HEK293 (cell line): ENCODE data around the gene AMACR.

Experiments used
- CTCF ChIA-PET: fragments of 350-600 bp; formaldehyde crosslinking; extraction: SDS; loops from one replicate; lab custom pipeline; 2021; ENCODE audit warnings: antibody characterized with exemption; lab: Yijun Ruan, JAX
- POLR2A ChIA-PET: fragments of 300-600 bp; formaldehyde crosslinking; extraction: SDS; loops from one replicate; lab custom pipeline; 2020; ENCODE audit warnings: antibody characterized with exemption, inconsistent platforms; lab: Yijun Ruan, JAX
- H3K27ac ChIP-seq: fragments of 200-500 bp; sonication (Bioruptor generic); 2 replicates; pipeline ENCODE4 v1.5.1; 2014; ENCODE audit warnings: low read depth, low read length, control low read depth, inconsistent platforms; ENCODE audit errors: extremely low read depth
- H3K36me3 ChIP-seq, 2 experiments: fragments of 200-500 bp in 1 of 2; sonication (Bioruptor generic) in 1 of 2; 1 replicate in 1 of 2; 2 replicates in 1 of 2; pipeline ENCODE4 v1.5.1; 2014 to 2017; ENCODE audit warnings: inconsistent platforms in 2 of 2, low read length in 2 of 2; ENCODE audit not compliant: control insufficient read depth in 2 of 2, insufficient read depth in 1 of 2
- H3K4me1 ChIP-seq: fragments of 200-500 bp; sonication (Bioruptor generic); 2 replicates; pipeline ENCODE4 v1.5.1; 2014; ENCODE audit warnings: mild to moderate bottlenecking, low read length, inconsistent platforms; ENCODE audit not compliant: control insufficient read depth, insufficient read depth
- H3K4me3 ChIP-seq: 2 replicates; pipeline ENCODE4 v1.5.1; 2011; ENCODE audit warnings: low read depth, mild to moderate bottlenecking, control low read depth, low read length, moderate library complexity
- H3K9me3 ChIP-seq: fragments of 200-500 bp; sonication (Bioruptor generic); 2 replicates; pipeline ENCODE4 v1.5.1; 2014; ENCODE audit warnings: low read depth, low read length, inconsistent platforms; ENCODE audit not compliant: control insufficient read depth, insufficient read depth
- GLIS1 ChIP-seq: fragments of 450-650 bp; formaldehyde crosslinking; IDR thresholded peaks from 2 replicates; pipeline ENCODE4 v1.5.1; 2016; ENCODE audit warnings: missing biosample characterization, missing genetic modification characterization
- IKZF3 ChIP-seq: fragments of 450-650 bp; IDR thresholded peaks from 2 replicates; pipeline ENCODE4 v1.5.0; 2018; ENCODE audit warnings: missing biosample characterization, mild to moderate bottlenecking, missing genetic modification characterization, moderate library complexity
- MEIS1 ChIP-seq: sonication (generic); formaldehyde crosslinking; IDR thresholded peaks from 2 replicates; pipeline ENCODE4 v1.8.1; 2022; ENCODE audit warnings: missing genetic modification reagents, mild to moderate bottlenecking, borderline replicate concordance
- SCRT2 ChIP-seq: fragments of 450-650 bp; formaldehyde crosslinking; IDR thresholded peaks from 2 replicates; pipeline ENCODE4 v1.5.1; 2016; ENCODE audit warnings: missing biosample characterization, missing genetic modification characterization
- ZBTB10 ChIP-seq: fragments of 450-650 bp; formaldehyde crosslinking; IDR thresholded peaks from 2 replicates; pipeline ENCODE4 v1.5.1; 2016; ENCODE audit warnings: missing biosample characterization, missing genetic modification characterization
- ZBTB6 ChIP-seq: fragments of 450-650 bp; formaldehyde crosslinking; IDR thresholded peaks from 2 replicates; pipeline ENCODE4 v1.5.1; 2017; ENCODE audit warnings: missing biosample characterization, missing genetic modification characterization
- ZFP41 ChIP-seq: fragments of 450-650 bp; formaldehyde crosslinking; IDR thresholded peaks from 2 replicates; pipeline ENCODE4 v1.5.1; 2016; ENCODE audit warnings: missing biosample characterization, missing genetic modification characterization, borderline replicate concordance
- ZNF157 ChIP-seq: fragments of 450-650 bp; formaldehyde crosslinking; IDR thresholded peaks from 2 replicates; pipeline ENCODE4 v1.5.1; 2016; ENCODE audit warnings: missing biosample characterization, missing genetic modification characterization
- ZNF302 ChIP-seq: fragments of 450-650 bp; formaldehyde crosslinking; IDR thresholded peaks from 2 replicates; pipeline ENCODE4 v1.5.1; 2016; ENCODE audit warnings: missing biosample characterization, missing genetic modification characterization, low read depth
- ZNF335 ChIP-seq: fragments of 450-650 bp; formaldehyde crosslinking; conservative IDR thresholded peaks from 2 replicates; pipeline ENCODE4 v1.5.1; 2016; ENCODE audit warnings: missing biosample characterization, missing genetic modification characterization
- ZNF366 ChIP-seq: fragments of 450-650 bp; formaldehyde crosslinking; conservative IDR thresholded peaks from 2 replicates; pipeline ENCODE4 v1.5.1; 2016; ENCODE audit warnings: missing biosample characterization, missing genetic modification characterization
- ZNF544 ChIP-seq: fragments of 450-650 bp; formaldehyde crosslinking; IDR thresholded peaks from 2 replicates; pipeline ENCODE4 v1.5.0; 2017; ENCODE audit warnings: missing biosample characterization, missing genetic modification characterization
- ZSCAN16 ChIP-seq: fragments of 450-650 bp; formaldehyde crosslinking; IDR thresholded peaks from 2 replicates; pipeline ENCODE4 v1.5.1; 2016; ENCODE audit warnings: missing biosample characterization, missing genetic modification characterization
- ZSCAN30 ChIP-seq: fragments of 450-650 bp; IDR thresholded peaks from 2 replicates; pipeline ENCODE4 v1.5.1; 2018; ENCODE audit warnings: missing biosample characterization, mild to moderate bottlenecking, missing genetic modification characterization, moderate library complexity
- TF ChIP-seq, protein P1 (sequence below): fragments of 450-650 bp; formaldehyde crosslinking; IDR thresholded peaks from 2 replicates; pipeline ENCODE4 v1.5.1; 2016; ENCODE audit warnings: missing biosample characterization, missing genetic modification characterization
- TF ChIP-seq, protein P2 (sequence below): fragments of 450-650 bp; formaldehyde crosslinking; IDR thresholded peaks from 2 replicates; pipeline ENCODE4 v1.5.1; 2016; ENCODE audit warnings: missing biosample characterization, missing genetic modification characterization
- TF ChIP-seq, protein P3 (sequence below): fragments of 450-650 bp; formaldehyde crosslinking; IDR thresholded peaks from 2 replicates; pipeline ENCODE4 v1.5.1; 2016; ENCODE audit warnings: missing biosample characterization, missing genetic modification characterization

The AMACR gene

GRCh38 chr5:34014626-34015025, 6.8 kb upstream of the AMACR start:
- ChIA-PET CTCF (interaction anchor here (1.0 to 1.4 kb wide), 3 partner anchors 17 to 25 kb away, joined by 5 read pairs; no protein-coding TSS in a partner anchor), POLR2A (no interaction called here)
- peaks cover 1% of the 10 kb centered on the region for H3K4me1 ChIP-seq
- no peaks in the 10 kb centered on the region for H3K36me3 ChIP-seq
- H3K4me3 ChIP-seq, result no peak overlapping the region
- no peak overlapping the region for H3K27ac ChIP-seq
- no peaks in the 10 kb centered on the region; the same call in 1 of the 2 replicates for H3K9me3 ChIP-seq
- TF ChIP-seq ZNF544 (tag by site-specific recombination), result no peak
- no peak for TF ChIP-seq SCRT2 (tag by site-specific recombination)
- no peak for TF ChIP-seq ZFP41 (tag by site-specific recombination)
- TF ChIP-seq ZBTB10, result no peak
- no peak for TF ChIP-seq ZNF302 (tag by site-specific recombination)
- TF ChIP-seq ZNF157 (tag by site-specific recombination), result no peak
- no peak for TF ChIP-seq ZSCAN16 (tag by site-specific recombination)
- TF ChIP-seq, protein P1, sequence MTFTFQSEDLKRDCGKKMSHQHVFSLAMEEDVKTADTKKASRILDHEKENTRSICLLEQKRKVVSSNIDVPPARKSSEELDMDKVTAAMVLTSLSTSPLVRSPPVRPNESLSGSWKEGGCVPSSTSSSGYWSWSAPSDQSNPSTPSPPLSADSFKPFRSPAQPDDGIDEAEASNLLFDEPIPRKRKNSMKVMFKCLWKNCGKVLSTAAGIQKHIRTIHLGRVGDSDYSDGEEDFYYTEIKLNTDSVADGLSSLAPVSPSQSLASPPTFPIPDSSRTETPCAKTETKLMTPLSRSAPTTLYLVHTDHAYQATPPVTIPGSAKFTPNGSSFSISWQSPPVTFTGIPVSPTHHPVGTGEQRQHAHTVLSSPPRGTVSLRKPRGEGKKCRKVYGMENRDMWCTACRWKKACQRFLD (tag by site-specific recombination), result no peak
- TF ChIP-seq ZSCAN30, result no peak
- no peak for TF ChIP-seq ZNF366
- TF ChIP-seq, protein P2, sequence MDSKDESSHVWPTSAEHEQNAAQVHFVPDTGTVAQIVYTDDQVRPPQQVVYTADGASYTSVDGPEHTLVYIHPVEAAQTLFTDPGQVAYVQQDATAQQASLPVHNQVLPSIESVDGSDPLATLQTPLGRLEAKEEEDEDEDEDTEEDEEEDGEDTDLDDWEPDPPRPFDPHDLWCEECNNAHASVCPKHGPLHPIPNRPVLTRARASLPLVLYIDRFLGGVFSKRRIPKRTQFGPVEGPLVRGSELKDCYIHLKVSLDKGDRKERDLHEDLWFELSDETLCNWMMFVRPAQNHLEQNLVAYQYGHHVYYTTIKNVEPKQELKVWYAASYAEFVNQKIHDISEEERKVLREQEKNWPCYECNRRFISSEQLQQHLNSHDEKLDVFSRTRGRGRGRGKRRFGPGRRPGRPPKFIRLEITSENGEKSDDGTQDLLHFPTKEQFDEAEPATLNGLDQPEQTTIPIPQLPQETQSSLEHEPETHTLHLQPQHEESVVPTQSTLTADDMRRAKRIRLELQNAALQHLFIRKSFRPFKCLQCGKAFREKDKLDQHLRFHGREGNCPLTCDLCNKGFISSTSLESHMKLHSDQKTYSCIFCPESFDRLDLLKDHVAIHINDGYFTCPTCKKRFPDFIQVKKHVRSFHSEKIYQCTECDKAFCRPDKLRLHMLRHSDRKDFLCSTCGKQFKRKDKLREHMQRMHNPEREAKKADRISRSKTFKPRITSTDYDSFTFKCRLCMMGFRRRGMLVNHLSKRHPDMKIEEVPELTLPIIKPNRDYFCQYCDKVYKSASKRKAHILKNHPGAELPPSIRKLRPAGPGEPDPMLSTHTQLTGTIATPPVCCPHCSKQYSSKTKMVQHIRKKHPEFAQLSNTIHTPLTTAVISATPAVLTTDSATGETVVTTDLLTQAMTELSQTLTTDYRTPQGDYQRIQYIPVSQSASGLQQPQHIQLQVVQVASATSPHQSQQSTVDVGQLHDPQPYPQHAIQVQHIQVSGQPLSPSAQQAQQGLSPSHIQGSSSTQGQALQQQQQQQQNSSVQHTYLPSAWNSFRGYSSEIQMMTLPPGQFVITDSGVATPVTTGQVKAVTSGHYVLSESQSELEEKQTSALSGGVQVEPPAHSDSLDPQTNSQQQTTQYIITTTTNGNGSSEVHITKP, result no peak
- TF ChIP-seq ZNF335 (tag by site-specific recombination), result no peak
- TF ChIP-seq IKZF3 (tag by site-specific recombination), result no peak
- TF ChIP-seq GLIS1 (tag by site-specific recombination), result no peak
- no peak for TF ChIP-seq ZBTB6 (tag by site-specific recombination)
- no peak for TF ChIP-seq MEIS1 (CRISPR knock-in tag)
- TF ChIP-seq, protein P3, sequence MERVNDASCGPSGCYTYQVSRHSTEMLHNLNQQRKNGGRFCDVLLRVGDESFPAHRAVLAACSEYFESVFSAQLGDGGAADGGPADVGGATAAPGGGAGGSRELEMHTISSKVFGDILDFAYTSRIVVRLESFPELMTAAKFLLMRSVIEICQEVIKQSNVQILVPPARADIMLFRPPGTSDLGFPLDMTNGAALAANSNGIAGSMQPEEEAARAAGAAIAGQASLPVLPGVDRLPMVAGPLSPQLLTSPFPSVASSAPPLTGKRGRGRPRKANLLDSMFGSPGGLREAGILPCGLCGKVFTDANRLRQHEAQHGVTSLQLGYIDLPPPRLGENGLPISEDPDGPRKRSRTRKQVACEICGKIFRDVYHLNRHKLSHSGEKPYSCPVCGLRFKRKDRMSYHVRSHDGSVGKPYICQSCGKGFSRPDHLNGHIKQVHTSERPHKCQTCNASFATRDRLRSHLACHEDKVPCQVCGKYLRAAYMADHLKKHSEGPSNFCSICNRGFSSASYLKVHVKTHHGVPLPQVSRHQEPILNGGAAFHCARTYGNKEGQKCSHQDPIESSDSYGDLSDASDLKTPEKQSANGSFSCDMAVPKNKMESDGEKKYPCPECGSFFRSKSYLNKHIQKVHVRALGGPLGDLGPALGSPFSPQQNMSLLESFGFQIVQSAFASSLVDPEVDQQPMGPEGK, result no peak
